ENCODE results near the gene DIDO1. TPM values are rescaled to one million over a fixed set of nuclear protein-coding genes. Genes with fewer than 3 reads are reported as not detected.

DIDO1 gene
- total and polyA plus RNA-seq, 12 donors = 19.0 to 51.3 (median 37.3) TPM

DNA sequence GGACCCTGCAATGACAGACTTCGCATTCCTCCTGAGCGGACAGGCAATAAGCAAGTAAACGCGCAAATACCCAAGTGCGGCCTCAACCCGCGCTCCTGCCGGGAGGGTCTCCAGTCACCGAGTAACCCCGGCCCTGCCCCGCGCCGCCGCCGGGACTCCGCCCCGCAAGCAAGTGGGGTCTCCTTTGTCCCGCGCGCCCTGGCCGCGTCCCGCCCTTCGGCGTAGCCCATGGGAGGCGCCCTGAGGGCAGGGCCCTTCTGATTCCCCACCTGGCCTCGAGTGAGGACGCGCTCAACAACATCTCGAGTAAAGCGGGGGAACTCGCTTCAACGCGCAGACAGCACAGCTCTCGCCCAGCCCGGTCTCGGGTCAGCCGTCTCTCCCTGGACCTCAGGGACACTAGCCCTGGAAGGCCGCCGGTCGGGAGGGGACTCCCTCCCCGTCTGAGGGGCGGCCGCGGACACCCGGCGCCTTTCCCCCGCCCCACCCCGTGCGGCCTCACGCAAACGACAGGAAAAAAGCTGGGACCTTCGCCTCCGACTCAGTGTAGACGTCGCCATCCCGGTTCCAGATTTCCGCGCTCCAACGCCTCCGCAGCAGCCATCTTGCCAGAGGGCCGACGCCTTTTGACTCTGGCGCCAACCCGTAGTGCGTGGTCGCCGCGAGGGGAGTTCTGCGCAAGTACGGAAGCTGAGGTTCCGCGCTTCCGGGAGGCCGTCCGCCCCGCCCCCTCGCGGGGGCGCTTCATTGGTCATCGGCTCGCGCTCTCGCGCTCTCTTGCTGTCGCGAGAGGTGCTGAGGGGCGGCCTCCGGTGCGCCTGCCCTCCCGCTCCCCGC lies 11.2 kb upstream of the DIDO1 start:
- no peaks in the 10 kb centered on the region for H3K27me3 ChIP-seq
- peak; percentile 97 to 99 (median 97) for DNase-seq
- H3K27ac ChIP-seq = peak overlapping the region; percentile 74 to 96 (median 90)
- H3K36me3 ChIP-seq (replicated peaks in 1 of 2) = peaks cover 0 to 14% of the 10 kb centered on the region in 2 donors
- TF ChIP-seq CTCF (IDR thresholded peaks at IDR 0.05) (no peak), POLR2A (IDR thresholded peaks at IDR 0.05) (peak; percentile 32 to 74)
- peaks cover 22 to 34% of the 10 kb centered on the region in 2 donors for H3K4me1 ChIP-seq (replicated peaks in 1 of 2)
- intact Hi-C loops (cut with DNase I) = no loop called here
- WGBS, 4 donors = 0 to 1% (median 0%) methylated on average over 1 to 92 of the region's 92 CpGs
- peak overlapping the region; percentile 45 to 93 (median 72) for H3K4me3 ChIP-seq
- H3K9me3 ChIP-seq (replicated peaks in 1 of 3) = no peaks in the 10 kb centered on the region

- intact Hi-C loops (cut with DNase I) = no loop called here
- Histone ChIP-seq H3K4me1 (replicated peaks in 1 of 2) (peaks cover 22 to 34% of the 10 kb centered on the region in 2 donors), H3K4me3 (peak overlapping the region in 1 of 4 donors; percentile 93), H3K36me3 (replicated peaks in 1 of 2) (peaks cover 0 to 11% of the 10 kb centered on the region in 2 donors), H3K27ac (no peak overlapping the region), H3K27me3 (no peaks in the 10 kb centered on the region), H3K9me3 (replicated peaks in 1 of 3) (no peaks in the 10 kb centered on the region)
- DNase-seq = peak in 1 of 7 donors; percentile 17
- TF ChIP-seq CTCF (IDR thresholded peaks at IDR 0.05) (no peak), POLR2A (IDR thresholded peaks at IDR 0.05) (no peak)
- WGBS, 4 donors = 84 to 86% (median 85%) methylated on average over 22 of the region's 22 CpGs
Observed at GRCh38 chr20:62935968-62936585, 9.8 kb upstream of the DIDO1 start.

GRCh38 chr20:62935204-62935967 lies 9.1 kb upstream of the DIDO1 start:
- WGBS, 4 donors = 78 to 85% (median 84%) methylated on average over 12 of the region's 12 CpGs
- Histone ChIP-seq H3K4me3 (no peak overlapping the region), H3K9me3 (replicated peaks in 1 of 3) (no peaks in the 10 kb centered on the region), H3K4me1 (replicated peaks in 1 of 2) (peaks cover 22 to 34% of the 10 kb centered on the region in 2 donors), H3K36me3 (replicated peaks in 1 of 2) (peaks cover 0 to 11% of the 10 kb centered on the region in 2 donors), H3K27ac (no peak overlapping the region), H3K27me3 (no peaks in the 10 kb centered on the region)
- TF ChIP-seq CTCF (IDR thresholded peaks at IDR 0.05) = no peak
- no peak for TF ChIP-seq POLR2A (IDR thresholded peaks at IDR 0.05)
- intact Hi-C loops (cut with DNase I) = no loop called here
- DNase-seq = no peak

GRCh38 chr20:62933966-62934365 lies 7.7 kb upstream of the DIDO1 start:
- WGBS, 4 donors = 71 to 81% (median 76%) methylated on average over 3 of the region's 3 CpGs
- H3K4me1 ChIP-seq (replicated peaks in 1 of 2) = peaks cover 19 to 34% of the 10 kb centered on the region in 2 donors
- peak in 1 of 7 donors; percentile 9 for DNase-seq
- peaks cover 0 to 11% of the 10 kb centered on the region in 2 donors for H3K36me3 ChIP-seq (replicated peaks in 1 of 2)
- no peaks in the 10 kb centered on the region for H3K27me3 ChIP-seq
- no peaks in the 10 kb centered on the region for H3K9me3 ChIP-seq (replicated peaks in 1 of 3)
- TF ChIP-seq CTCF (IDR thresholded peaks at IDR 0.05) = no peak
- TF ChIP-seq POLR2A (IDR thresholded peaks at IDR 0.05) = no peak
- H3K4me3 ChIP-seq = no peak overlapping the region
- intact Hi-C loops (cut with DNase I) = no loop called here
- H3K27ac ChIP-seq = no peak overlapping the region
